NB4 (cell line): Measurements from ENCODE around the gene GNA12.

Experiments
- DNase-seq: peaks from one replicate; pipeline ENCODE4 v3.0.0; 2010; ENCODE audit warnings: low read depth
- H3K4me3 ChIP-seq: one replicate; pipeline ENCODE4 v1.5.1; 2011; ENCODE audit warnings: mild to moderate bottlenecking, low read depth, low read length, moderate library complexity
- CTCF ChIP-seq: IDR thresholded peaks from one replicate; pipeline ENCODE4 v1.5.1; 2012; ENCODE audit warnings: low read depth, low read length
- MYC ChIP-seq: IDR thresholded peaks from 2 replicates; pipeline ENCODE4 v1.6.1; 2011; ENCODE audit warnings: low read depth, low read length
- POLR2A ChIP-seq: IDR thresholded peaks from 2 replicates; pipeline ENCODE4 v1.6.1; 2011; ENCODE audit warnings: mild to moderate bottlenecking; ENCODE audit not compliant: insufficient read length; ENCODE audit errors: extremely low read depth
- TF ChIP-seq, protein P1 (sequence below): IDR thresholded peaks from 2 replicates; pipeline ENCODE4 v1.6.1; 2011; ENCODE audit warnings: low read depth, low read length

Gene GNA12

GRCh38 chr7:2832461-2832860, 11.6 kb downstream of the GNA12 start:
- TF ChIP-seq, protein P1, sequence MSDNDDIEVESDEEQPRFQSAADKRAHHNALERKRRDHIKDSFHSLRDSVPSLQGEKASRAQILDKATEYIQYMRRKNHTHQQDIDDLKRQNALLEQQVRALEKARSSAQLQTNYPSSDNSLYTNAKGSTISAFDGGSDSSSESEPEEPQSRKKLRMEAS, result no peak
- TF ChIP-seq CTCF, result no peak
- no peak for TF ChIP-seq MYC
- no peak for TF ChIP-seq POLR2A
- H3K4me3 ChIP-seq, result no peak overlapping the region
- no peak for DNase-seq

DNA sequence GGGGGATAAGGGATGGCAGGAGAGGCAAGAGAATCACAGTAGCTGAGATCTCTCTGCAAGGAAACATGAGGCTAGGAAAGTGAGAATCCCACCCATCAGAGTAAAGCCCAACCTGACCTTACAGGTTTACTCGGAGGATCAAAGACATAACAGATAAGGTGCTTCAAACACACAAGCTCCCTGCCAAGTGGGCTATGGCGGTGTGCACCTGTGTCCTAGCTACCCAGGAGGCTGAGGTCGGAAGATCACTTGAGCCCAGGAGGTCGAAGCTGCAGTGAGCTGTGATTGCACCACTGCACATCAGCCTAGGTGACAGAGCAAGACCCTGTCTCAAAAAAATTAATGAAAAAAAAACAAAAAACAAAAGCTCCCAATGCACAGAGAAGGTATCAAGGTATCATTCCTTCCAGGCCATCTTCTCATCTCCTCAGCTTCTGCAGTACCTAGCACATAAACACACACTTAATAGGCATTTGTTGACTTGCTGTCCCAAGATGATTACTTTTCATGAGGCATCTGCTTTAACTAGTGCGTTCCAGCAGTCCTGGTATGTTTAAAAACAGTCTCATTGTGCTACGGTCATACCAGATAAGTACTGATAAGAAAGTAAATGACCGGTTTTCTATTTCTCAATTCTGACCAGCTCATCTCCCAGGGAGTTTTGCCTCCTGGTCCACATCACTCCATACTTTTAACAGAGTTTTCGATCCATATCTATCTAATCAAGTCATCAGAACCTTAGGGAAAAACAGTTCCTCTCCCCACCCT, 13.3 kb downstream of the GNA12 start:
- no peak overlapping the region for H3K4me3 ChIP-seq
- TF ChIP-seq POLR2A, result no peak
- TF ChIP-seq, protein P1, result no peak
- TF ChIP-seq CTCF, result no peak
- no peak for TF ChIP-seq MYC

GRCh38 chr7:2829040-2829439, 15.1 kb downstream of the GNA12 start:
- TF ChIP-seq CTCF (no peak), POLR2A (no peak), MYC (no peak)
- TF ChIP-seq, protein P1, result no peak
- DNase-seq, result no peak
- no peak overlapping the region for H3K4me3 ChIP-seq

More for the DNA sequence above, 13.3 kb downstream of the GNA12 start:
- DNase-seq, result no peak

GRCh38 chr7:2826771-2827170, 17.3 kb downstream of the GNA12 start:
- DNase-seq, result no peak
- no peak overlapping the region for H3K4me3 ChIP-seq
- no peak for TF ChIP-seq CTCF
- no peak for TF ChIP-seq POLR2A
- TF ChIP-seq, protein P1, result no peak
- no peak for TF ChIP-seq MYC

- TF ChIP-seq CTCF (no peak), POLR2A (no peak), MYC (no peak)
- TF ChIP-seq, protein P1, result no peak
- no peak overlapping the region for H3K4me3 ChIP-seq
- no peak for DNase-seq
Measured at GRCh38 chr7:2825559-2826227, 18.4 kb downstream of the GNA12 start.
